ENCODE measurements around the gene VAT1L.
A peak's percentile ranks its signal among the peaks of the same experiment; 100 is the strongest.

VAT1L gene

DNA sequence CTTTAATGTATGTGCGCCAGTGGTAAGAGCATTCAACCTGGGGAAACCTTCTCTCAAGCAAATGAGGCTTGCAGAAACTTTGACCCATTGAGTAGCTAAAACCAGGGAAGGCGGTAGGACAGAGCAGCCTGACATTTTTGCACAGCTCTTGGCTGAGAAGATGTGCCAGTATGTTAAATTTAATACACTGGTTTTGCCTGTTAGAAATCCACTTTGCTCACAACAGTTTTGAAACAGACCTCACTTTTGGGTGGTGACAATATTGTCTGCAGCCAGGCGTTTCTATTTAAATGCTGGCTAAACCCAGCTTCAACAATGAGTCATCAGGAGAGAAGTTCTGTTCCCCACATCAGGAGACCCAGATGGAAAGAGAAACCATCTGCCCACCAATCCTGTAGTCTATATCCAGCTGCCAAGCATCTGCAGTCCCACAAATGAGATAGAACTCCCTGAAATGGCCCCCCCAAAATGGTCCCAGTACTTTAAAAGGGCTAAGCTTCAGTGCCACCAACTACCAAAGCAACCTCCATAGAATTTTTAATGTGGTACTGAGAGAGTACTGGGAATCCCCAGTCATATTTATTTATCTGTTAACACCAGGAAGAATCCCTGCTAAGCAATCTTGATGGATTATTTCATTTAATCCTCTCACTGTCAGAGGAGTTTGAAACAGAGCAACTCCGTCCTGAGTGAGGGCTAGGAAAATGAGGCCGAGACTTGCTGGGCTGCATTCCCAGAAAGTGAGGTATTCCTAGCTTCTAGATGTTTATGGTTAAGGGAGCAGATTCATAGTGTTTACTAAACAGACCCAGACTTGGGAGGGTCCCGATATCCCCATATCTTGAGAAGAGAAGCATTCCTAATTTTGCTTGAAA, 205.0 kb downstream of the VAT1L start:
- no peak for DNase-seq (ENCODE audit: low read depth)

DNA sequence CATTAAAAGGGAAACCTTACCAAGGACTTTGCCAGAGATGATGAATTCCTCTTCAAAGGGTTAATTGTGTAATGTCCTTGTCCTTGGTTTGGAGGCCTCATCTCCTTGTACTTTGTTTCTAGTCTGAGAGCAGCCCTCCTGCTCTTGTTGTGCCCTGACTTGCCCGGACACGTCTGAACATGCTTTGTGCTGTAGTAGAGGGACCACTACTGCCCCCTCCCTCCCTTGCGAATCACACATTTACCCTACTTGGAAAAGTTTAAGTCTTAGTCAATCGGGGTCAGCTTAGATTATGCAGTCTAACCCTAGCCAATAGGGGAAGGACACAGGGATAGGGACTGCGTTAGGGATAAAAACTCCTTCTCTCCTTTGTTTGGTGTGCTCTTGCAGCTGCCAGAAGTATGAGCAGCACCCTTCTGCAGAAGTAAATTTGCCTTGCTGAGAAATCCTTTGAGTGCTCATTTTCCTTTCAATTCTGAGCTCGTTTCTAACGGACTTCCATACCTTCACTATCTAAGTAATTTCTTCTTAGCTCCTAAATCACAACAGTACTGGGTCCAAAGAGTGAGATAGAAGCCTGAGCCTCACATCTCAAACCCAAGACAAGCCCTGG, 207.6 kb downstream of the VAT1L start:
- no peak for DNase-seq (ENCODE audit: low read depth)

DNA sequence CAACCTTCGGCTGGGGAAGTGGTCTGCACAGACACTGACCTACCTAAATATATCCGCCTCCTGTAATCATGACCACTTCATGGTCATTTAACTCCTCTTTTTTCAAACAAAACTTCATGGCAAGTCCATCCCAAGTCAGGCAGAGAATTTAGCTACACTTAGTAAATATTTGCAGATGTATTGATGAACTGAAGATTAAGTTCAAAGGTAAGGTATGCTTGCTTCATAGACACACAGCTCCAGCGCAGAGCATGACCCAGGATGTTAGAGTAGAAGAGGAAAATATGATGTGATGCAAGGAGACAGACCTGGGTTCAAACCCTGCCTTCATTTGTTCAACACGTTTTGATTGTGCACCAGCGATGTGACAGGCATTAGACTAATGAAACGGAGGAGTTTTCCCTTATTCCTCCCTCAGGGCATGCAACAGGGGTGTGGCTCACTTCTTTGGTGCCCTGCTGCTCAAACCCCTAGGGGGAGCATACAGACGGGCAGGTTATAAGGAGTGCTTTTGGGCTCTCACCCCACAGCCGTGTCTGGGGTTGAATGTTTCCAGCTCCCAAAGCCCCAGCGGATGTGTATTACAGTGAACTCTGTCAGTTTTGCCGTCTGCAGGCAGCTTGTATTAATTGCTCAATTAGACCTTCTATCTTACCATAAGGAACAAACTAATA, 210.1 kb downstream of the VAT1L start:
- DNase-seq (ENCODE audit: low read depth), result no peak

DNA sequence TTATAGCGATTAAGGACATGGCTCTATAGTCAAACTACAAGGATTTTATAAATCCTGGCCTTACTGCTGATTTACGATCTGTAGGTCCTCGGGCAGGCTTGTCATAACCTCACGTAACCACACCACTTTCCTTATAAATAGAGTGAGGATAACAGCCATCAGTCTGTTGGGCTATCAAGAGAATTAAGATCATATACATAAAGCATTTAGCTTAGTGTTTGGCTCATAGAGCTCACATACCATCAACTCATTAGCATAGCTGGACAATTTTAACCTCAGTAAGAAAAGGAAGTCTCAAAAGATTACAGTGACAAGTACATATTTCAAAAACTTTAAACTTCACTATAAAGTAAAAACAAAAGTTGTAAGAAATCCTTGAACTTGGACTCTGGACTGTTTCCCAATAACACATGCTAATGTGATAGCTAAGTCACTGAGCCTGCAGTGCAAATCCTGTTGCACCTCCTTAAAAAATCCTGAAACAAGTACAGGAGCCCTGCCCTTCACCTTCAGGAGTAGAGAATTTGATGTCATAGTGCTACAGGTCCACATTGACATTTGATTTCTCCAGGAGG, 213.2 kb downstream of the VAT1L start:
- DNase-seq (ENCODE audit: low read depth), result no peak

GRCh38 chr16:78002915-78003538, 214.7 kb downstream of the VAT1L start:
- DNase-seq (ENCODE audit: low read depth), result peak; percentile 65

DNA sequence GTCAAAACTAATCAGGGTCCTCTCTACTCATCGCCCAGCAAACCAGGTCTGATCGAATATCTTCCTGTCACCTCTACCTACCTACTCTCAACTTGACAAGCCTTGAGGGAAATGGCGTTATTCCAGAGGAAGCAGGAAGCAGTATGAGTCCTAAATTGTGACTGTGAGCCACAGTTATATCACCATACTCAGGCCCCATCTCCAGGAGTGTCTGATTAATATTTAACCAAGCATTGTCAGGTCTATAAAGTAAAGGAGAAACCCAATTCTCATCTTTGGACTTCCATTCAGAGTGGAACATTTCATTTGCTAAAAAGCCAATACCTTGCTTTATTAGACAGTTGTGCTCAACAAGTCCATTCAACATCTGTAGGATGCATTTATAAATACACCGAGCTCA, 216.2 kb downstream of the VAT1L start:
- DNase-seq (ENCODE audit: low read depth), result no peak

DNA sequence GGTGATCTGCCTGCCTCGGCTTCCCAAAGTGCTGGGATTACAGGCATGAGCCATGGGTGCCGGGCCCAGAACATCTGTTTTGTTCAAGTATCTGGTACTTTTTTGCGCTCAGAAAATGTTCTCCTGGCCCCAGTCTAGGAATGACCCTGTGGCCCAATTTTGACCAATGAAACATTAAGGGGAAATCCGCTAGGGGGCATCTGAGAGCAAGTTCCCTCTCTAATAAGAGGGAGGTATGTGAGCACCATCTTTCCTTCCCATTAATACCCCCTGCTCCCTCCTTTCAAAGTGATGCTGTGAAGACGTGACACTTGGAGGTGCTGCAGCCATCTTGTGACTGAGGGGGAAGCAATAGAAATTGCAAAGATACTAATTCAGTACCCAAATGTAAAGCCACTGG, 217.5 kb downstream of the VAT1L start:
- no peak for DNase-seq (ENCODE audit: low read depth)

- DNase-seq (ENCODE audit: low read depth), result no peak
These were observed 218.8 kb downstream of the VAT1L start for GRCh38 chr16:78007121-78007520.

GRCh38 chr16:78022347-78023060, 234.1 kb downstream of the VAT1L start, which contains the start of gene CLEC3A:
Gene CLEC3A (plus strand): TSS chr16:78022548. CDS start chr16:78022627, 79 bp downstream.
- no peak for DNase-seq (ENCODE audit: low read depth)

DNA sequence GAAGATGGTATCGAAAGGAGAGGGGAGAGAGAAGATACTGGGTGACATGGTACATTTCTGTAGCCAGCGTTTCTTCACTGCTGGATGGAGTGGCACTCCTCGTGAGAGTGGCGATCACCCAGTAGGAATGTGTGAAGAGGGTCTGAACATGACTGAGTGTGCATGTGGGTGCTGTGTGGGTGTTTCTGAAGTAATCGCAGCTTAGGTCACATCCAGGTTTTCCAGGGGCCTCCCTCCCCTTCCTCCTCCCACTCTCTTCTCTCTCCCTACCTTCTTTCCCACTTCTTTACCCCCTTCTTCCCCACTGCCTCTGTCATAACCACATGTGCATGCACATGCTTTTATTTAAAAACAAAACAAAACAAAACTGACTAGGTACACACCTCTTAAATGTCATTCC, 235.8 kb downstream of the VAT1L start:
- no peak for DNase-seq (ENCODE audit: low read depth)

- DNase-seq (ENCODE audit: low read depth), result no peak
These were observed 237.3 kb downstream of the VAT1L start for GRCh38 chr16:78025631-78026030.

DNA sequence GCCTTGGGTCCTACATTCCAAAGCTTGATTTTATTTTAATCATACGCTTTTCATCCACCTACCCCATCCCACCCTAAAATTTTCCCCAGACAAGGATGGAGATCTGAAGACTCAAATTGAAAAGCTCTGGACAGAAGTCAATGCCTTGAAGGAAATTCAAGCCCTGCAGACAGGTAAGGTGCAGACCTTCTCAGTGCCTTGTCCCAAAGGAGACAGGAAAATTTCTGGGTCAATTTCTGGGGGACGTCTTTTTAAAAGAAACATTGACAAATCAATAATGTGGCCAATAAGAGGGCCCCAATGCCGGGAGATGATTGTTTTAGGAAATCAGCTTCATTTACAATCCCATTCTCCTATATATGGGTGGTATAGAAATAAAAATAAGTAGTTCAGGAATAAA, 239.7 kb downstream of the VAT1L start:
- DNase-seq (ENCODE audit: low read depth), result no peak
